Transverse colon (tissue), 4 donors: ENCODE results near the gene HPN. TPM values are rescaled to one million over a fixed set of nuclear protein-coding genes. Genes with fewer than 3 reads are reported as not detected.
"Not testable (repeated sequence)": the region's sequence is repeated elsewhere in the genome, so short reads cannot be mapped to it uniquely, and the experiment has no call there.

ENCODE experiments used
- DNase-seq: peaks from one replicate; pipeline ENCODE4 v3.0.0-alpha.2; 2019
- H3K27ac ChIP-seq, 4 donors: fragments of 200-600 bp; sonication (generic); 2 replicates each; pipeline ENCODE4 v1.5.1; 2016 to 2018; ENCODE audit warnings: inconsistent platforms in 4 of 4
- H3K27me3 ChIP-seq: fragments of 200-600 bp; sonication (generic); 2 replicates; pipeline ENCODE4 v1.5.1; 2017; ENCODE audit warnings: inconsistent platforms
- H3K36me3 ChIP-seq, 4 donors: fragments of 200-600 bp; sonication (generic); 2 replicates each; pipeline ENCODE4 v1.5.1; 2017 to 2019; ENCODE audit warnings: inconsistent platforms in 4 of 4
- H3K4me1 ChIP-seq, 4 donors: fragments of 200-600 bp; sonication (generic); 2 replicates each; pipeline ENCODE4 v1.5.1; 2017 to 2020; ENCODE audit warnings: inconsistent platforms in 4 of 4
- H3K4me3 ChIP-seq, 4 donors: fragments of 200-600 bp; sonication (generic); 1 replicate in 1 of 4; 2 replicates in 3 of 4; pipeline versions ENCODE4 v1.5.1 to v1.6.1; 2017 to 2019; ENCODE audit warnings: inconsistent platforms in 4 of 4
- H3K9me3 ChIP-seq, 2 donors: fragments of 200-600 bp; sonication (generic); 2 replicates each; pipeline ENCODE4 v1.5.1; 2017 to 2019; ENCODE audit warnings: inconsistent platforms in 2 of 2
- EP300 ChIP-seq: sonication (generic); formaldehyde crosslinking; IDR thresholded peaks from one replicate; pipeline ENCODE4 v1.6.1; 2017; ENCODE audit warnings: antibody characterized with exemption, low read depth
- POLR2A ChIP-seq: fragments of 450-650 bp; IDR thresholded peaks from one replicate; pipeline ENCODE4 v1.6.1; 2016; ENCODE audit warnings: antibody characterized with exemption, mild to moderate bottlenecking, moderate library complexity
- POLR2AphosphoS5 ChIP-seq, 3 donors: sonication (generic); formaldehyde crosslinking; IDR thresholded peaks; one replicate each; pipeline ENCODE4 v1.6.1; 2016; ENCODE audit warnings: antibody characterized with exemption in 3 of 3
- WGBS, 2 donors: methylation state at CpG; one replicate each; pipeline ENCODE4 v1.1.5; 2018; ENCODE audit warnings: low coverage in 1 of 2; 5-methylcytosine and 5-hydroxymethylcytosine counted together
- in situ Hi-C, 4 donors: fragments of 200-750 bp; cut with MboI; loops; one replicate each; pipeline versions ENCODE4 v1.15.0 to v1.15.1; 2017; ENCODE audit warnings: low sequenced_read_pairs in 3 of 4, low pct_ligation_motif_present in 1 of 4, low pct_unique_long_range_greater_than_20kb in 1 of 4
- intact Hi-C: fragments of 100-400 bp; cut with DNase I; formaldehyde crosslinking; loops from one replicate; pipeline ENCODE4 v1.15.1; 2023; ENCODE audit warnings: low total_unique reads
- total RNA-seq, 4 donors: library from RNA; depleted of rRNA; stranded (reverse); fragments of >200 nt; gene quantifications; one replicate each; pipeline ENCODE4 v1.1.0, GENCODE V29; 2016
- TF ChIP-seq, protein P1 (sequence below), 5 experiments: fragments of 200-600 bp in 3 of 5; fragments of 450-650 bp in 2 of 5; sonication (generic) in 3 of 5; IDR thresholded peaks; 1 replicate in 2 of 5; 2 replicates in 3 of 5; pipeline ENCODE4 v1.5.1; 2016 to 2017; ENCODE audit warnings: antibody characterized with exemption in 5 of 5, inconsistent platforms in 3 of 5, mild to moderate bottlenecking in 2 of 5, moderate library complexity in 1 of 5

Gene HPN
- total RNA-seq, 4 donors from 2014 or later = 0.32 to 0.68 TPM; not detected in 2

DNA sequence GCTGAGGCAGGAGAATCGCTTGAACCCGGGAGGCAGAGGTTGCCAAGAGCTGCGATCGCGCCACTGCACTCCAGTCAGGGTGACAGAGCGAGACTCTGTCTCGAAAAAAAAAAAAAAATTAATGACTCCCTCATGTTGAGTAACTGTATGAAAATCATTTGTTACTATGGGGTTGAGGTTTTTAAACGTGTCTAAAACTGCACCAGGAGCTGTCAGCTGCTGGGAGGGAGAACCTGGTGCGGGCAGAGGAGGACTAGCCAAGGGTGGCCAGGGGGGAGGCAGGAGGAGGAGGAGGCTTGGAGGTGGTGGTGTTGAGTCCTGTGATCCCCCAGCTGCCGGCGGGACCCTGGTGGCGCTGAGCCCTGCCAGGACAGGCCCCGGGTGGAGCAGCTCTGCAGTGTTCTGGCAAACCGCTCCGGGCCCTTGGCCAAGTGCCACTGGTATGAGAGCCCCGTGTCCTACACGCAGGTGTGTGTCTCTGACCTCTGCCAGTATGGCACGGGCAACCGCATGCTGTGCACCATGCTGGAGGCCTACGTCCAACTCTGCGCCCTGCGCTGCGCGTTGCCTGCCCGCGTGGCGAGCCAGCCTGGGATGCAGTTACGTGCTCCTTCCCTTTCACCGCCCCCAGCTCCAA lies 57.0 kb downstream of the HPN start:
- Histone ChIP-seq H3K27me3 (no peaks in the 10 kb centered on the region), H3K4me3 (no peak overlapping the region), H3K9me3 (no peaks in the 10 kb centered on the region), H3K4me1 (no peaks in the 10 kb centered on the region), H3K36me3 (no peaks in the 10 kb centered on the region), H3K27ac (no peak overlapping the region)
- TF ChIP-seq, protein P1, sequence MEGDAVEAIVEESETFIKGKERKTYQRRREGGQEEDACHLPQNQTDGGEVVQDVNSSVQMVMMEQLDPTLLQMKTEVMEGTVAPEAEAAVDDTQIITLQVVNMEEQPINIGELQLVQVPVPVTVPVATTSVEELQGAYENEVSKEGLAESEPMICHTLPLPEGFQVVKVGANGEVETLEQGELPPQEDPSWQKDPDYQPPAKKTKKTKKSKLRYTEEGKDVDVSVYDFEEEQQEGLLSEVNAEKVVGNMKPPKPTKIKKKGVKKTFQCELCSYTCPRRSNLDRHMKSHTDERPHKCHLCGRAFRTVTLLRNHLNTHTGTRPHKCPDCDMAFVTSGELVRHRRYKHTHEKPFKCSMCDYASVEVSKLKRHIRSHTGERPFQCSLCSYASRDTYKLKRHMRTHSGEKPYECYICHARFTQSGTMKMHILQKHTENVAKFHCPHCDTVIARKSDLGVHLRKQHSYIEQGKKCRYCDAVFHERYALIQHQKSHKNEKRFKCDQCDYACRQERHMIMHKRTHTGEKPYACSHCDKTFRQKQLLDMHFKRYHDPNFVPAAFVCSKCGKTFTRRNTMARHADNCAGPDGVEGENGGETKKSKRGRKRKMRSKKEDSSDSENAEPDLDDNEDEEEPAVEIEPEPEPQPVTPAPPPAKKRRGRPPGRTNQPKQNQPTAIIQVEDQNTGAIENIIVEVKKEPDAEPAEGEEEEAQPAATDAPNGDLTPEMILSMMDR (IDR thresholded peaks at IDR 0.05) = no peak
- TF ChIP-seq POLR2AphosphoS5 (IDR thresholded peaks at IDR 0.05) = no peak
- no peak for TF ChIP-seq EP300
- TF ChIP-seq POLR2A = no peak
- WGBS, 2 donors = 77 to 80% methylated on average over 9 to 29 of the region's 29 CpGs
- no peak for DNase-seq
- in situ Hi-C loops = no loop called here
- intact Hi-C loops = no loop called here

DNA sequence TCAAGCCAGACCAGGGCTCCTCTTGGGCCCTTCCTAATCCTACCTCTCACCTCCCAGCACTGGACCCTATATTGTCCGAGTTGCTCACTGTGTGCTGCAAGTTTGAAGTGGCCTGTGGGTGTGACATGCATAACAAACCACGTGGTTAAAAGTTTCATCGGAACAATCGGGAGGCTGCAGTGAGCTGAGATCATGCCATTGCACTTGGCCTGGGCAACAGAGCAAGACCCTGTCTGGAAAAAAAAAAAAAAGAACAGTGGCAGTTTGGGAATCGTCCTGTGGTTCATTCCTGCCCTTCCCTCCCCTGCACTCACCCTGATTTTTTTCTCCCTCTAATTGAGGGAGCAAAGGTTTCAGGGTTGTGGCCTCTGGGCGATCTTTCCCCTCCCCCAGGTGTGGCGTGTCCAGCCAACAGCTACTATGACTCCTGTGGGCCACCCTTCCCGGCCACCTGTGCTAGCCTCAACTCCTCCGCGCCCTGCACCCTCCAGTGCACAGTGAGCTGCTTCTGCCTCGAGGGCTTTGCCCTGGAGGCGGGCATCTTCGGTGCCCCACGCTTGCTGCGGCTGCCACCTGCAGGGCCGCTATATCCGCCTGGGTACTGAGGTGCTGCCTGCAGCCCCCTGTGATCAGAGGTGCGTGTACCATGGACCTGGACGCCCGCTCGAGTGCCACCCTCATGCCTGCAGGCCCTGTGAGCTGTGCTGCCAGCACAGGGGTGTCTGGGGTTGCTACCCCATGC lies 57.8 kb downstream of the HPN start:
- TF ChIP-seq EP300 (no peak), POLR2A (no peak), POLR2AphosphoS5 (IDR thresholded peaks at IDR 0.05) (no peak)
- TF ChIP-seq, protein P1 (IDR thresholded peaks at IDR 0.05) = no peak
- intact Hi-C loops = no loop called here
- no peak overlapping the region for H3K4me3 ChIP-seq
- in situ Hi-C loops = no loop called here
- no peak overlapping the region for H3K27ac ChIP-seq
- no peaks in the 10 kb centered on the region for H3K9me3 ChIP-seq
- no peak for DNase-seq
- no peaks in the 10 kb centered on the region for H3K36me3 ChIP-seq
- WGBS, 2 donors = 58 to 79% methylated on average over 4 to 19 of the region's 21 CpGs
- no peaks in the 10 kb centered on the region for H3K27me3 ChIP-seq
- no peaks in the 10 kb centered on the region for H3K4me1 ChIP-seq

DNA sequence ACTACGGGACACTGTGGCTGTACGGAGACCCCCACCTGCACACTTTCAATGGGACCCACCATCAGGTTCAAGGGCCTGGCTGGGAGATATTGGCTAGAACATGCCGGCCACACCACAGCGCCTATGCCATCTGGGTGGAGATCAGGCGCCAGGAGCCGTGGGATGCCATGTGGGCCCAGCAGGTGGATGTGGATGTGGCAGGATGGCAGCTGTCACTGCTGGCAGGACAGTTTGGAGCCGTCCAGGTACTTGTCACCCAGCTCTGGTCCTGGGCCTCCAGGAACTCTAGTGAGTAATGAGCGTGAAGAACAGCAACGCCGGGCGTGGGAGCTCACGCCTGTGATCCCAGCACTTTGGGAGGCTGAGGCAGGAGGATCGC lies 58.4 kb downstream of the HPN start:
- no peaks in the 10 kb centered on the region for H3K27me3 ChIP-seq
- H3K9me3 ChIP-seq = no peaks in the 10 kb centered on the region
- DNase-seq = no peak
- TF ChIP-seq EP300 = no peak
- no peak for TF ChIP-seq POLR2A
- TF ChIP-seq, protein P1 (IDR thresholded peaks at IDR 0.05) = no peak
- TF ChIP-seq POLR2AphosphoS5 (IDR thresholded peaks at IDR 0.05) = no peak
- intact Hi-C loops = no loop called here
- 89% methylated on average over 13 of the region's 13 CpGs; no CpG with 5 or more reads in 1 of the 2 donors for WGBS, 2 donors
- H3K36me3 ChIP-seq = no peaks in the 10 kb centered on the region
- H3K4me1 ChIP-seq = no peaks in the 10 kb centered on the region
- no peak overlapping the region for H3K4me3 ChIP-seq
- H3K27ac ChIP-seq = no peak overlapping the region
- in situ Hi-C loops = no loop called here

DNA sequence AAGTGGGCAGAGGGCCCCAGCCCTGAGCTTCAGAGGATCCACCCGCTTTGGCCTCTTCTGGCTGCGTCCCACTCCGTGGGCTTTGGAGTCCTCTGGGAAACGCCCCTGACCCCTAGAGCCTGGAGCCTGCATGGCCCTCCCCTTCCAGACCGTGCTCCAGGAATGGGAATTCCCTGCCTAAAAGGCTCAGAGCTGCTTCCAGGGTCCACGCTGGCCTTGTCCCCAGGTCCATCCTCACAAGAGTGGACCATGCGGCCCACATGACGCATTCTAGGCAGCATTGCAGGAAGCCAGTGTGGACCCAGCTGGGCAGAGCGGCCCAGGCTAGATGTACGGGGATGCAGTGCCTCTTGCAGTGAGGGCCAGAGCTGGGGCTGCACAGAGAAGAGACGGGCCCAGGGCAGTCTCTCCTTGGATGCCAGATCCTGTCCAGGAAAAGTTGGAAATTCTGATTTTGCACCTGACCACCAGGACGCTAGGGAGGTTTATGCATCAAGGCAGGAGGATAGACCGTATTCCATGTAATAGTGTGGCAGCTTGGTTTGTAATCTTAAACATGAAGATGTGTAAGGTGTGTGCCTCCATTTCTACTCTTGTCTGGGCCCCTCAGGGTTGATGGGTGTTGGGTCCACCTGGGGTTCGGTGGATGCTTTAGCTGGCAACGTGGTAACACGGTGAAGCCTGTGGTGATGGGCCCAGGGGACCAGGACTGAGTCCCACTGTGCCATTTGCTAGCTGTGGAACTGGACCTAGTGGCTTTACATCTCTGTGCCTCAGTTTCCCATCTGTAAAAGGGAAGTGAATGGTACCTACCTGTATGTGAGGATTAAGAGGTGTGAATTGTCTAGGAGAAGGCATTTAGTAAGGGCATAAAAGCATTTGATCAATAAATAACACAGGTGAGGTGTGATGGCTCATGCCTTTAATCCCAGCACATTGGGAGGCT lies 59.3 kb downstream of the HPN start:
- Histone ChIP-seq H3K27me3 (no peaks in the 10 kb centered on the region), H3K4me1 (no peaks in the 10 kb centered on the region), H3K36me3 (no peaks in the 10 kb centered on the region), H3K4me3 (no peak overlapping the region), H3K9me3 (no peaks in the 10 kb centered on the region), H3K27ac (no peak overlapping the region)
- WGBS, 2 donors = 76 to 82% methylated on average over 6 to 16 of the region's 16 CpGs
- intact Hi-C loops (no loop called here), in situ Hi-C loops (no loop called here)
- DNase-seq = no peak
- TF ChIP-seq POLR2A = no peak
- TF ChIP-seq POLR2AphosphoS5 (IDR thresholded peaks at IDR 0.05) = no peak

DNA sequence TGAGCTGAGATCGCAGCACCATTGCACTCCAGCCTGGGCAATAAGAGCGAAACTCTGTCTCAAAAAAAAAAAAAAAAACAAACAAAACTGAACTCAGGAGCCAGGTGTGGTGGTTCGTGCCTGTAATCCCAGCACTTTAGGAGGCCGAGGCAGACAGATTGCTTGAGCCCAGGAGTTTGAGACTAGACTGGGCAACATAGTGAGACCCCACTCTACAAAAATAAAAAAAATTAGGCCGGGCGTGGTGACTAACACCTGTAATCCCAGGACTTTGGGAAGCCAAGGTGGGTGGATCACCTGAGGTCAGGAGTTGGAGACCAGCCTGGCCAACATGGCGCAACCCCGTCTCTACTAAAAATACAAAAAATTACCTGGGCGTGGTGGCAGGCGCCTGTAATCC lies 60.4 kb downstream of the HPN start:
- H3K36me3 ChIP-seq, H3K4me3 ChIP-seq, H3K9me3 ChIP-seq, H3K4me1 ChIP-seq, intact Hi-C loops, H3K27ac ChIP-seq, DNase-seq, H3K27me3 ChIP-seq, in situ Hi-C loops: not testable (repeated sequence)
- WGBS, 2 donors = 84 to 91% methylated on average over 4 to 10 of the region's 10 CpGs

DNA sequence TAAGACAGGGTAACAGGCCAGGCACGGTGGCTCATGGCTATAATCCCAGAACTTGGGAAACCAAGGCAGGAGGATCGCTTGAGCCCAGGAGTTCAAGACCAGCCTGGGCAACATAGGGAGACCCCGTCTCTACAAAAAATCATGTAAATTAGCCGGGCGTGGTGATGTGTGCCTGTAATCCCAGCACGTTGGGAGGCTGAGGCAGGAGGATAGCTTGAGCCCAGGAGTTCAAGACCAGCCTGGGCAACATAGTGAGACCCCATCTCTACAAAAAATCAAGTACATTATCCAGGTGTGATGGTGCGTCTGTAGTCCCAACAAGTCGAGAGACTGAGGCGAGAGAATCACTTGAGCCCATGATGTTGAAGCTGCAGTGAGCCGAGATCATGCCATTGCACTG lies 62.1 kb downstream of the HPN start:
- DNase-seq, in situ Hi-C loops, H3K27me3 ChIP-seq, H3K4me3 ChIP-seq, intact Hi-C loops, H3K4me1 ChIP-seq, H3K9me3 ChIP-seq, H3K27ac ChIP-seq, H3K36me3 ChIP-seq: not testable (repeated sequence)
- 76 to 78% methylated on average over 5 to 10 of the region's 10 CpGs for WGBS, 2 donors
